Measurements from ENCODE around the gene PHLDB3. TPM values are rescaled to one million over a fixed set of nuclear protein-coding genes. Genes with fewer than 3 reads are reported as not detected.
A peak's percentile ranks its signal among the peaks of the same experiment; 100 is the strongest.

The PHLDB3 gene
- total RNA-seq, 2 experiments from 2014 or later: 14.7 to 17.8 TPM

- Mint-ChIP-seq H3K9me3 (ENCODE audit: low read depth) (peaks cover under 1% of the 10 kb centered on the region), H3K4me1 (peaks cover 4% of the 10 kb centered on the region), H3K36me3 (ENCODE audit: low read depth) (peaks cover 13% of the 10 kb centered on the region), H3K27ac (no peak overlapping the region), H3K27me3 (no peaks in the 10 kb centered on the region), H3K4me3 (no peak overlapping the region)
- intact Hi-C loops (cut with DNase I, micrococcal nuclease): no loop called here
- no peak for DNase-seq
- ChIA-PET POLR2A (no interaction called here), CTCF (interaction anchor here (0.7 to 1.0 kb wide), 3 partner anchors 33 to 114 kb away, joined by 3 to 4 read pairs (median 3); no protein-coding TSS in a partner anchor)
- no peak for ATAC-seq
Measured at GRCh38 chr19:43480574-43480973, 24.0 kb downstream of the PHLDB3 start.

GRCh38 chr19:43479961-43480561 lies 24.5 kb downstream of the PHLDB3 start:
- Mint-ChIP-seq H3K27me3 (no peaks in the 10 kb centered on the region), H3K36me3 (ENCODE audit: low read depth) (peaks cover 17% of the 10 kb centered on the region), H3K4me1 (peaks cover 9% of the 10 kb centered on the region), H3K4me3 (no peak overlapping the region), H3K9me3 (ENCODE audit: low read depth) (peaks cover 2% of the 10 kb centered on the region), H3K27ac (no peak overlapping the region)
- no peak for ATAC-seq
- intact Hi-C loops (cut with DNase I, micrococcal nuclease): no loop called here
- no peak for DNase-seq
- POLR2A ChIA-PET: interaction anchor here (0.7 kb wide), 1 partner anchor 16 kb away, joined by 3 read pairs; no protein-coding TSS in a partner anchor
- CTCF ChIA-PET: interaction anchor here (0.9 kb wide), 1 partner anchor 41 kb away, joined by 4 read pairs; no protein-coding TSS in a partner anchor

- Mint-ChIP-seq H3K27ac (no peak overlapping the region), H3K9me3 (ENCODE audit: low read depth) (peaks cover 2% of the 10 kb centered on the region), H3K27me3 (no peaks in the 10 kb centered on the region), H3K4me3 (no peak overlapping the region), H3K36me3 (ENCODE audit: low read depth) (peaks cover 18% of the 10 kb centered on the region), H3K4me1 (peaks cover 12% of the 10 kb centered on the region)
- intact Hi-C loops (cut with DNase I, micrococcal nuclease): no loop called here
- no peak for DNase-seq
- no peak for ATAC-seq
- ChIA-PET POLR2A (interaction anchor here (0.7 kb wide), 1 partner anchor 15 kb away, joined by 3 read pairs; no protein-coding TSS in a partner anchor), CTCF (no interaction called here)
Measured at GRCh38 chr19:43479226-43479625, 25.3 kb downstream of the PHLDB3 start.

GRCh38 chr19:43478323-43478722 lies 26.2 kb downstream of the PHLDB3 start:
- H3K36me3 Mint-ChIP-seq (ENCODE audit: low read depth): peaks cover 20% of the 10 kb centered on the region
- DNase-seq (no peak), ATAC-seq (no peak)
- H3K27ac Mint-ChIP-seq: peak overlapping the region; percentile 11
- H3K9me3 Mint-ChIP-seq (ENCODE audit: low read depth): peaks cover 2% of the 10 kb centered on the region
- H3K4me3 Mint-ChIP-seq: no peak overlapping the region
- peaks cover 12% of the 10 kb centered on the region for H3K4me1 Mint-ChIP-seq
- ChIA-PET POLR2A (no interaction called here), CTCF (no interaction called here)
- intact Hi-C loops (cut with DNase I, micrococcal nuclease): no loop called here
- no peaks in the 10 kb centered on the region for H3K27me3 Mint-ChIP-seq

- H3K4me3 Mint-ChIP-seq: no peak overlapping the region
- H3K9me3 Mint-ChIP-seq (ENCODE audit: low read depth): peaks cover 2% of the 10 kb centered on the region
- H3K27me3 Mint-ChIP-seq: no peaks in the 10 kb centered on the region
- H3K27ac Mint-ChIP-seq: no peak overlapping the region
- POLR2A ChIA-PET: interaction anchor here (0.6 to 0.7 kb wide), 4 partner anchors 10 to 1120 kb away, joined by 3 to 5 read pairs (median 3); no protein-coding TSS in a partner anchor
- no peak for DNase-seq
- intact Hi-C loops (cut with DNase I, micrococcal nuclease): no loop called here
- CTCF ChIA-PET: interaction anchor here (0.6 to 0.8 kb wide), 4 partner anchors 20 to 1581 kb away, joined by 3 read pairs; no protein-coding TSS in a partner anchor
- peaks cover 20% of the 10 kb centered on the region for H3K36me3 Mint-ChIP-seq (ENCODE audit: low read depth)
- H3K4me1 Mint-ChIP-seq: peaks cover 20% of the 10 kb centered on the region
- no peak for ATAC-seq
Measured at GRCh38 chr19:43476606-43477005, 27.9 kb downstream of the PHLDB3 start.

GRCh38 chr19:43474986-43475705 lies 29.4 kb downstream of the PHLDB3 start:
- ATAC-seq: peak; percentile 86
- peak overlapping the region; percentile 62 for H3K4me3 Mint-ChIP-seq
- peaks cover 35% of the 10 kb centered on the region for H3K4me1 Mint-ChIP-seq
- DNase-seq: peak; percentile 98
- intact Hi-C loops (cut with DNase I, micrococcal nuclease): loop anchor here (1.0 kb wide), 5 partner anchors 12 to 193 kb away; partner anchors contain the start of genes PHLDB3 (in 2 of the 2) and ZNF575 (in 1 of the 2)
- ChIA-PET CTCF (no interaction called here), POLR2A (no interaction called here)
- peak overlapping the region; percentile 90 for H3K27ac Mint-ChIP-seq
- H3K27me3 Mint-ChIP-seq: no peaks in the 10 kb centered on the region
- peaks cover 20% of the 10 kb centered on the region for H3K36me3 Mint-ChIP-seq (ENCODE audit: low read depth)
- H3K9me3 Mint-ChIP-seq (ENCODE audit: low read depth): peaks cover 2% of the 10 kb centered on the region

GRCh38 chr19:43474487-43474886 lies 30.1 kb downstream of the PHLDB3 start:
- intact Hi-C loops (cut with DNase I, micrococcal nuclease): no loop called here
- DNase-seq: no peak
- H3K27me3 Mint-ChIP-seq: no peaks in the 10 kb centered on the region
- ATAC-seq: no peak
- H3K27ac Mint-ChIP-seq: no peak overlapping the region
- peaks cover 38% of the 10 kb centered on the region for H3K4me1 Mint-ChIP-seq
- peaks cover 20% of the 10 kb centered on the region for H3K36me3 Mint-ChIP-seq (ENCODE audit: low read depth)
- ChIA-PET CTCF (interaction anchor here (0.7 to 1.8 kb wide), 2 partner anchors 45 to 68 kb away, joined by 3 to 9 read pairs; no protein-coding TSS in a partner anchor), POLR2A (interaction anchor here (0.7 kb wide), 1 partner anchor 30 kb away, joined by 3 read pairs; no protein-coding TSS in a partner anchor)
- H3K4me3 Mint-ChIP-seq: peak overlapping the region; percentile 62
- H3K9me3 Mint-ChIP-seq (ENCODE audit: low read depth): peaks cover 2% of the 10 kb centered on the region

- no peak overlapping the region for H3K27ac Mint-ChIP-seq
Measured at GRCh38 chr19:43471091-43471490, 33.5 kb downstream of the PHLDB3 start.

GRCh38 chr19:43470288-43470687 lies 34.3 kb downstream of the PHLDB3 start:
- POLR2A ChIA-PET: interaction anchor here (0.6 kb wide), 1 partner anchor 55 kb away, joined by 3 read pairs; no protein-coding TSS in a partner anchor

More at GRCh38 chr19:43471091-43471490, 33.5 kb downstream of the PHLDB3 start:
- Mint-ChIP-seq H3K9me3 (ENCODE audit: low read depth) (peaks cover 2% of the 10 kb centered on the region), H3K27me3 (no peaks in the 10 kb centered on the region), H3K4me3 (no peak overlapping the region), H3K4me1 (peaks cover 62% of the 10 kb centered on the region), H3K36me3 (ENCODE audit: low read depth) (peaks cover 9% of the 10 kb centered on the region)
- CTCF ChIA-PET: interaction anchor here (0.9 kb wide), 1 partner anchor 48 kb away, joined by 3 read pairs; no protein-coding TSS in a partner anchor
- intact Hi-C loops (cut with DNase I, micrococcal nuclease): no loop called here
- no peak for ATAC-seq
- POLR2A ChIA-PET: no interaction called here
- DNase-seq: no peak

GRCh38 chr19:43469160-43469480 lies 35.4 kb downstream of the PHLDB3 start:
- ATAC-seq: no peak
- ChIA-PET CTCF (interaction anchor here (0.9 kb wide), 1 partner anchor 50 kb away, joined by 3 read pairs; no protein-coding TSS in a partner anchor), POLR2A (interaction anchor here (0.6 kb wide), 1 partner anchor 35 kb away, joined by 3 read pairs; no protein-coding TSS in a partner anchor)
- no peak for DNase-seq
- no peaks in the 10 kb centered on the region for H3K27me3 Mint-ChIP-seq
- H3K27ac Mint-ChIP-seq: peak overlapping the region; percentile 47
- H3K4me1 Mint-ChIP-seq: peaks cover 63% of the 10 kb centered on the region
- no peak overlapping the region for H3K4me3 Mint-ChIP-seq
- H3K36me3 Mint-ChIP-seq (ENCODE audit: low read depth): peaks cover 2% of the 10 kb centered on the region
- H3K9me3 Mint-ChIP-seq (ENCODE audit: low read depth): no peaks in the 10 kb centered on the region
- intact Hi-C loops (cut with DNase I, micrococcal nuclease): no loop called here

More at GRCh38 chr19:43470288-43470687, 34.3 kb downstream of the PHLDB3 start:
- intact Hi-C loops (cut with DNase I, micrococcal nuclease): no loop called here
- peak overlapping the region; percentile 24 for H3K4me3 Mint-ChIP-seq
- H3K27ac Mint-ChIP-seq: peak overlapping the region; percentile 80
- H3K36me3 Mint-ChIP-seq (ENCODE audit: low read depth): peaks cover 4% of the 10 kb centered on the region
- CTCF ChIA-PET: no interaction called here
- DNase-seq: peak; percentile 79
- no peaks in the 10 kb centered on the region for H3K9me3 Mint-ChIP-seq (ENCODE audit: low read depth)
- H3K27me3 Mint-ChIP-seq: no peaks in the 10 kb centered on the region
- H3K4me1 Mint-ChIP-seq: peaks cover 61% of the 10 kb centered on the region
- peak; percentile 70 for ATAC-seq

- ChIA-PET CTCF (interaction anchor here (1.0 kb wide), 1 partner anchor 36 kb away, joined by 3 read pairs; no protein-coding TSS in a partner anchor), POLR2A (interaction anchor here (0.6 kb wide), 1 partner anchor 35 kb away, joined by 3 read pairs; no protein-coding TSS in a partner anchor)
- H3K36me3 Mint-ChIP-seq (ENCODE audit: low read depth): no peaks in the 10 kb centered on the region
- H3K27ac Mint-ChIP-seq: peak overlapping the region; percentile 47
- H3K4me1 Mint-ChIP-seq: peaks cover 66% of the 10 kb centered on the region
- no peak for DNase-seq
- H3K4me3 Mint-ChIP-seq: no peak overlapping the region
- ATAC-seq: no peak
- no peaks in the 10 kb centered on the region for H3K9me3 Mint-ChIP-seq (ENCODE audit: low read depth)
- H3K27me3 Mint-ChIP-seq: no peaks in the 10 kb centered on the region
- intact Hi-C loops (cut with DNase I, micrococcal nuclease): no loop called here
Measured at GRCh38 chr19:43468354-43469159, 36.0 kb downstream of the PHLDB3 start.

All from activated CD4-positive, alpha-beta T cell treated with anti-CD3 and anti-CD28 coated beads for 36 hours (primary cell).